Liver (tissue), 2 donors: Measurements from ENCODE around the gene MKNK1.

Source experiments
- ATF3 ChIP-seq: IDR thresholded peaks from 2 replicates; pipeline ENCODE4 v1.6.1; 2016; ENCODE audit warnings: antibody characterized with exemption
- GABPA ChIP-seq, 2 donors: IDR thresholded peaks in 1 of 2; conservative IDR thresholded peaks in 1 of 2; 2 replicates each; pipeline ENCODE4 v1.6.1; 2016; ENCODE audit warnings: antibody characterized with exemption in 2 of 2, mild to moderate bottlenecking in 1 of 2, moderate library complexity in 1 of 2
- RAD21 ChIP-seq, 2 donors: IDR thresholded peaks; 2 replicates each; pipeline ENCODE4 v1.6.1; 2016; ENCODE audit warnings: antibody characterized with exemption in 2 of 2, mild to moderate bottlenecking in 2 of 2
- YY1 ChIP-seq: IDR thresholded peaks from 2 replicates; pipeline ENCODE4 v1.6.1; 2016; ENCODE audit warnings: antibody characterized with exemption, mild to moderate bottlenecking
- donor health status: healthy.

GRCh38 chr1:46585312-46585938, 18.6 kb downstream of the MKNK1 start:
- no peak for TF ChIP-seq GABPA (IDR thresholded peaks at IDR 0.05 in 1 of 2, conservative IDR thresholded peaks at IDR 0.05 in 1 of 2)
- TF ChIP-seq YY1: no peak
- no peak for TF ChIP-seq ATF3
- TF ChIP-seq RAD21 (IDR thresholded peaks at IDR 0.05): no peak
